K562 (cell line): ENCODE measurements around the gene OVCA2. TPM values are rescaled to one million over a fixed set of nuclear protein-coding genes. Genes with fewer than 3 reads are reported as not detected.

Experiments
- POLR2H ChIP-seq: IDR thresholded peaks from 2 replicates; pipeline ENCODE4 v1.6.1; 2016; ENCODE audit warnings: missing genetic modification characterization, low read depth, mild to moderate bottlenecking, control low read depth, missing compliant biosample characterization, moderate library complexity
- ZNF318 ChIP-seq, 2 experiments: fragments of 450-650 bp; IDR thresholded peaks; 2 replicates each; pipeline ENCODE4 v1.6.1; 2016; ENCODE audit warnings: mild to moderate bottlenecking in 2 of 2, borderline replicate concordance in 1 of 2, low read depth in 1 of 2, moderate library complexity in 1 of 2
- polyA plus RNA-seq, 8 experiments: library from polyadenylated mRNA; depleted of rRNA in 4 of 8; stranded (reverse) in 5 of 8; unstranded in 3 of 8; fragments of >200 nt; fragmentation: Nextera tagmentation in 2 of 8; fragmentation: Illumina TruSeq in 1 of 8; extraction: Ambion mirVana in 2 of 8; extraction: Trizol in 1 of 8; gene quantifications; 2 replicates each; pipeline versions ENCODE4 v1.2.1 to v1.2.3, GENCODE V29; 2011 to 2014; ENCODE audit warnings: inconsistent platforms in 1 of 8, missing spikeins in 1 of 8
- total RNA-seq, 7 experiments: library from RNA; depleted of rRNA in 6 of 7; stranded (reverse); fragments of >200 nt in 6 of 7; fragmentation: Illumina TruSeq in 2 of 7; extraction: Trizol in 2 of 7; gene quantifications; 2 replicates each; pipeline versions ENCODE4 v1.2.1 to v1.2.3, GENCODE V29; 2011 to 2021; ENCODE audit warnings: low replicate concordance in 1 of 7

Gene OVCA2
- total and polyA plus RNA-seq, 9 of the 15 experiments (the other 6 are each of a cell fraction or from before 2014, with no cell fraction given) = 3.0 to 23.7 (median 14.1) TPM

- no peak for TF ChIP-seq ZNF318 (IDR thresholded peaks at IDR 0.05; ENCODE audit: borderline replicate concordance in 1 of 2, low read depth in 1 of 2)
- TF ChIP-seq POLR2H (tag) = no peak
These were observed 26.5 kb upstream of the OVCA2 start (continued) for GRCh38 chr17:2015314-2015713.
